Mucosa of rectum (tissue), 2 donors: ENCODE data around the gene LPIN2.

Source experiments
- H3K27ac ChIP-seq, 2 donors: one replicate each; pipeline ENCODE4 v1.7.0; 2013; ENCODE audit warnings: inconsistent platforms in 2 of 2, low read depth in 2 of 2, low read length in 2 of 2
- H3K27me3 ChIP-seq, 2 donors: one replicate each; pipeline ENCODE4 v1.7.0; 2013; ENCODE audit warnings: low read length in 2 of 2; ENCODE audit not compliant: control insufficient read depth in 2 of 2, insufficient read depth in 2 of 2
- H3K36me3 ChIP-seq, 2 donors: one replicate each; pipeline ENCODE4 v1.7.0; 2013; ENCODE audit warnings: low read length in 2 of 2; ENCODE audit not compliant: control insufficient read depth in 2 of 2, insufficient read depth in 2 of 2
- H3K4me1 ChIP-seq, 2 donors: one replicate each; pipeline ENCODE4 v1.7.0; 2013; ENCODE audit warnings: low read length in 2 of 2, mild to moderate bottlenecking in 1 of 2; ENCODE audit not compliant: control insufficient read depth in 2 of 2, insufficient read depth in 2 of 2
- H3K4me3 ChIP-seq, 2 donors: one replicate each; pipeline ENCODE4 v1.7.0; 2013; ENCODE audit warnings: low read length in 2 of 2
- H3K9ac ChIP-seq, 2 donors: one replicate each; pipeline ENCODE4 v1.7.0; 2013; ENCODE audit warnings: low read length in 2 of 2, low read depth in 1 of 2, mild to moderate bottlenecking in 1 of 2
- H3K9me3 ChIP-seq, 2 donors: one replicate each; pipeline ENCODE4 v1.7.0; 2013; ENCODE audit warnings: low read length in 2 of 2; ENCODE audit not compliant: control insufficient read depth in 2 of 2
- donor health status: healthy.
- donor health status: Normal muscosa, but diverticular disease.

LPIN2 gene

DNA sequence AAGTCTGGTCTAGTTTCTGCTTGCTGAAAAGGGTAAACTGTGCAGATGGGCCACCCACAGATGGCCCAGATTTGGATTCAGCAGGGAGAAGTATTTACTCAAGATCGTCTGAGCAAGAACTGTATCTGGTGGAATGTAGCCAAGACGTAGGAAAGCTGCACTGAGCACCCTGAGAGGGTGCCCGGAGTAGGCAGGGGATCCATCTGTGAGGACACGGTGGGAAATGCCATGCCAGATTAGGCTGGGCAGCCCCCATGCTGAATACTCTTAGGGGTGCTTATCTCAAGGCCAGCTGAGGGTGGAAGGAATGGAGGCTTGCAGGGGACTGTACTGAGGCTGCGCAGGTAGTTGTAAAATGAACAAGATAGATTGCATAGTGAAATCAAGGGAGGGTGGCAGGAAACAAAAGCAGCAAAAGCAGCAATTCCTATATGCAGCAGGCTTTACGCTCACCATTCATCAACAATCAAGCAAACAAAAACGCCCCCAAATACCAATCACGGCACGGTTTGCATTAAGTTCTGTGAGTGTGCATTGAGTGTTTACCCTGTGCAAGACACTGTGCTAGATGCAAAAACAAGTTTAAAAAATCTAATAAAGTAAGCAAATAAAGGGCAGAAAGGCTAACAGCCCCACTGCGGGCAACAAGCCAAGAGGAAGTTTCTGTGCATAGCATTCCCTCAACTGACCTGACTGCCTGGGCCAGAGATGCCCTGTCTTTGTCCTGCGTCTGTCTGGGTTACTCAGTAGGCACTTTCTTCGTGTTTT, 32.2 kb upstream of the LPIN2 start:
- Histone ChIP-seq H3K4me3 (peak overlapping the region; percentile 28 to 39), H3K36me3 (no peaks in the 10 kb centered on the region), H3K9me3 (no peaks in the 10 kb centered on the region), H3K27me3 (no peaks in the 10 kb centered on the region), H3K27ac (peak overlapping the region; percentile 74 to 86), H3K9ac (peak overlapping the region; percentile 8 to 35), H3K4me1 (peaks cover 12 to 27% of the 10 kb centered on the region in 2 donors)

- Histone ChIP-seq H3K9me3 (no peaks in the 10 kb centered on the region), H3K27ac (peak overlapping the region in 1 of 2 donors; percentile 39), H3K9ac (no peak overlapping the region), H3K27me3 (no peaks in the 10 kb centered on the region), H3K36me3 (no peaks in the 10 kb centered on the region), H3K4me1 (peaks cover 15 to 31% of the 10 kb centered on the region in 2 donors), H3K4me3 (no peak overlapping the region)
Measured at GRCh38 chr18:3042379-3042778, 29.4 kb upstream of the LPIN2 start.

DNA sequence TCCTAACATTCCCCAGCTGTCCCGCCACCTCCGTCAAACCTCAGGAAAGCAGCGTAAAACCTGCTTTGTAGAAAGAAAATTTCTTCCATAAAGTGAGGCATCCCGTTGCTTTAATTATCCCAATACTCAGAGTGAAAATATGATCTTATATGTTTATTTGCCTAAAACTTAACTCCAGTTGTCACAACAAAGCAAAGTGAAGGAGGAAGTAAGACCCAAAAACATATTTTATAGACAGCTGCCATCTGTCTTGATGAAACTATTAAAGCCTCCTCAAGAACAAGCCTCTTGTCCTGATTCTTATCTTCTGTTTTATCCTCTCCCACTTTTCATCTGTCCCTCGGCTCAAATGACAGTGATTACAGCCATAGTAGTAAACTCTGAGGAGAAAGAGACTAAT, 28.9 kb upstream of the LPIN2 start:
- Histone ChIP-seq H3K27me3 (no peaks in the 10 kb centered on the region), H3K4me3 (no peak overlapping the region), H3K9me3 (no peaks in the 10 kb centered on the region), H3K36me3 (no peaks in the 10 kb centered on the region), H3K9ac (no peak overlapping the region), H3K27ac (peak overlapping the region; percentile 29 to 39), H3K4me1 (peaks cover 15 to 31% of the 10 kb centered on the region in 2 donors)

DNA sequence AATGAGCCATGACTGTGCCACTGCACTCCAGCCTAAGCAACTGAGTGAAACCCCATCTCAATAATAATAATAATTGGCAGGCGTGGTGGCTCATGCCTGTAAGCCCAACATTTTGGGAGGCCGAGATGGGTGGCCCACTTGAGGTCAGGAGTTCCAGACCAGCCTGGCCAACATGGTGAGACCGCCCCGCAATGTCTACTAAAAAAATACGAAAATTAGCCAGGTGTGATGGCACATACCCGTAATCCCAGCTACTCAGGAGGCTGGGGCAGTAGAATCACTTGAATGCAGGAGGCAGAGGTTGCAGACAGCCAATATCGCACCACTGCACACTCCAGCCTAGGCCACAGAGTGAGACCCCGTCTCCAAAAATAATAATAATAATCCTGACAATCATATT, 27.9 kb upstream of the LPIN2 start:
- Histone ChIP-seq H3K27me3 (no peaks in the 10 kb centered on the region), H3K27ac (no peak overlapping the region)

GRCh38 chr18:3040173-3040572, 27.2 kb upstream of the LPIN2 start:
- H3K27ac ChIP-seq = no peak overlapping the region
- H3K9me3 ChIP-seq = no peaks in the 10 kb centered on the region
- H3K4me3 ChIP-seq = no peak overlapping the region
- H3K36me3 ChIP-seq = no peaks in the 10 kb centered on the region
- H3K4me1 ChIP-seq = peaks cover 7 to 19% of the 10 kb centered on the region in 2 donors
- H3K27me3 ChIP-seq = no peaks in the 10 kb centered on the region
- no peak overlapping the region for H3K9ac ChIP-seq

More for the DNA sequence above, 27.9 kb upstream of the LPIN2 start:
- no peaks in the 10 kb centered on the region for H3K36me3 ChIP-seq
- no peak overlapping the region for H3K9ac ChIP-seq
- H3K9me3 ChIP-seq = no peaks in the 10 kb centered on the region
- H3K4me3 ChIP-seq = no peak overlapping the region
- H3K4me1 ChIP-seq = peaks cover 12 to 25% of the 10 kb centered on the region in 2 donors

GRCh38 chr18:3037423-3037915, 24.5 kb upstream of the LPIN2 start:
- peaks cover 3 to 12% of the 10 kb centered on the region in 2 donors for H3K4me1 ChIP-seq
- H3K9me3 ChIP-seq = no peaks in the 10 kb centered on the region
- H3K36me3 ChIP-seq = no peaks in the 10 kb centered on the region
- H3K27ac ChIP-seq = peak overlapping the region; percentile 51 to 56
- no peaks in the 10 kb centered on the region for H3K27me3 ChIP-seq
- H3K4me3 ChIP-seq = peak overlapping the region in 1 of 2 donors; percentile 31
- H3K9ac ChIP-seq = peak overlapping the region in 1 of 2 donors; percentile 51

- no peak overlapping the region for H3K9ac ChIP-seq
- no peak overlapping the region for H3K4me3 ChIP-seq
- no peaks in the 10 kb centered on the region for H3K27me3 ChIP-seq
- no peaks in the 10 kb centered on the region for H3K9me3 ChIP-seq
- peaks cover 3 to 4% of the 10 kb centered on the region in 2 donors for H3K4me1 ChIP-seq
- no peak overlapping the region for H3K27ac ChIP-seq
- H3K36me3 ChIP-seq = no peaks in the 10 kb centered on the region
Measured at GRCh38 chr18:3036108-3036507, 23.2 kb upstream of the LPIN2 start.

GRCh38 chr18:3035635-3036034, 22.7 kb upstream of the LPIN2 start:
- no peaks in the 10 kb centered on the region for H3K36me3 ChIP-seq
- H3K9me3 ChIP-seq = no peaks in the 10 kb centered on the region
- no peak overlapping the region for H3K9ac ChIP-seq
- H3K4me3 ChIP-seq = no peak overlapping the region
- H3K4me1 ChIP-seq = peaks cover 3 to 4% of the 10 kb centered on the region in 2 donors
- H3K27ac ChIP-seq = no peak overlapping the region
- no peaks in the 10 kb centered on the region for H3K27me3 ChIP-seq

- Histone ChIP-seq H3K27me3 (no peaks in the 10 kb centered on the region), H3K36me3 (no peaks in the 10 kb centered on the region), H3K9me3 (no peaks in the 10 kb centered on the region), H3K27ac (no peak overlapping the region), H3K4me3 (no peak overlapping the region), H3K4me1 (peaks cover 6 to 10% of the 10 kb centered on the region in 2 donors), H3K9ac (no peak overlapping the region)
Measured at GRCh38 chr18:3032721-3033120, 19.8 kb upstream of the LPIN2 start.

DNA sequence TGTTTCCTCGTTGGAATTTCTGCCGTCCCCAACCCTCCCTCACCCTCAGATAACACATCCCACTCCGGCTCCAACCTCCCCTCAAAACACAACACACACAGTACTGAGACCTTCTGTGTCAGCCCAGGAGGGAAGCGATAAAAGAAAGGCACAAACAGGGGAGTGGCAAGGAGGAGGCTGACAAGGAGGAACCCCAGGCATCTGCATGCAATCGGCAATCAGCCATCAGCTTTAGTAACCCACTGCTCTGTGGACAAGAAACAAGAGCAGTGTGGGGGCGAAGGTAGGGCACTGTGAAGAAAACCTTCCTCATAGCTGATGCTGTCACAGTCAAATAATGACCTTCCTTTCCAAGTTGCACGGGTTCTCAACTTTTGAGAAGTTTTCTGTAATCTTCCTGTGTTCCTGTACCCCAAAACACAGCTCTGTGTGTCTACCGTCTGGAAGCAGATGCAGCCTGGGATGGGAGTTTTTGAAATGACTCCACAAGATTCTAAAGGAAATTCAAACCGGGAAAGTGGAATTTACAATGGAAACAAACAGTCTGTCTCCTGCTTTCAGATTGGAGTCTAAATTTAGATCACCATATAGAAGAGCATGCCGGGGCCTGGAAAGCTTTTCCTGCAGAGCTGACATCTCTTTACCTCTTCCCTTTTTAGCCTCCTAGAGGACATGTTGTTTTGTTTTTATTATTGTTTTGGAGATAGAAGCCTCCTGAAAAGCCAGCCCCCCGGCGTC, 16.4 kb upstream of the LPIN2 start:
- no peaks in the 10 kb centered on the region for H3K36me3 ChIP-seq
- peak overlapping the region in 1 of 2 donors; percentile 2 for H3K9ac ChIP-seq
- no peak overlapping the region for H3K4me3 ChIP-seq
- H3K9me3 ChIP-seq = no peaks in the 10 kb centered on the region
- H3K4me1 ChIP-seq = peaks cover 3 to 14% of the 10 kb centered on the region in 2 donors
- no peaks in the 10 kb centered on the region for H3K27me3 ChIP-seq
- H3K27ac ChIP-seq = no peak overlapping the region
